ENCODE data around the gene DDIT4.

DDIT4 gene

DNA sequence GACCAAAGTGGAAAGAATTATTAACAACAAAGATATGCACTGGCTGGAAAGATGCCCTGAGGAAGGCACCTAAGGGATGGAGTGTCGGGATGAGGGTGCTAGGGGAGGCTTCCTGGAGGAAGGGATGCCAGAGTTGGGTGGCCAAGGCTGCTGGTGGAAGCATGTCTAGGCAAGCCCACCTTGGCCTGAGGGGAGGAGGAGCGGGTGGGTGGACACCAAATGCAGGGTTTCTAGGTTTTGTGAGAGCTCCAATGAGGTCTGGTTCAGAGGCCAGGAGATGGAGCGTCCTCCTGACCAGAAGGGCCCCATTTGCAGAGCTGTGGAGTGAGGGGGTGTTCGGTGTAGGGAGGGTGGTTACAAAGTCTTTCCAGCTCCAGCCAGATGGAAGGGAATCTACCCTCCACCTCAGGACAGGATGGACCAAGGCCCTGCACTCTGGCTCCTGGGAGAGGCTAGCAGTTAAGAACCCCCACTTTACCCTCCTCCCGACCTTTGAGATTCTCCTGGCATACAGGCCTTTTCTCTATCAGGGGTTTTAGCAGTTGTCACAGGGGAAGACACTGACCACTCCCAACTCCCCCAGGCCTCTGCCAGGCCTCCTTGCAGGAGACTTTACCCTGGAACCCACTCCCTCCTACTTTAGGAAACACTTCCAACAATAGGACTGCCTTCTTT lies 3.0 kb upstream of the DDIT4 start:
- DNase-seq (ENCODE audit: low read depth): no peak
- TF ChIP-seq, protein P1, sequence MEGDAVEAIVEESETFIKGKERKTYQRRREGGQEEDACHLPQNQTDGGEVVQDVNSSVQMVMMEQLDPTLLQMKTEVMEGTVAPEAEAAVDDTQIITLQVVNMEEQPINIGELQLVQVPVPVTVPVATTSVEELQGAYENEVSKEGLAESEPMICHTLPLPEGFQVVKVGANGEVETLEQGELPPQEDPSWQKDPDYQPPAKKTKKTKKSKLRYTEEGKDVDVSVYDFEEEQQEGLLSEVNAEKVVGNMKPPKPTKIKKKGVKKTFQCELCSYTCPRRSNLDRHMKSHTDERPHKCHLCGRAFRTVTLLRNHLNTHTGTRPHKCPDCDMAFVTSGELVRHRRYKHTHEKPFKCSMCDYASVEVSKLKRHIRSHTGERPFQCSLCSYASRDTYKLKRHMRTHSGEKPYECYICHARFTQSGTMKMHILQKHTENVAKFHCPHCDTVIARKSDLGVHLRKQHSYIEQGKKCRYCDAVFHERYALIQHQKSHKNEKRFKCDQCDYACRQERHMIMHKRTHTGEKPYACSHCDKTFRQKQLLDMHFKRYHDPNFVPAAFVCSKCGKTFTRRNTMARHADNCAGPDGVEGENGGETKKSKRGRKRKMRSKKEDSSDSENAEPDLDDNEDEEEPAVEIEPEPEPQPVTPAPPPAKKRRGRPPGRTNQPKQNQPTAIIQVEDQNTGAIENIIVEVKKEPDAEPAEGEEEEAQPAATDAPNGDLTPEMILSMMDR (conservative IDR thresholded peaks at IDR 0.05; ENCODE audit: low read depth, low read length): no peak
- H3K4me3 ChIP-seq (ENCODE audit: low read length): no peak overlapping the region

DNA sequence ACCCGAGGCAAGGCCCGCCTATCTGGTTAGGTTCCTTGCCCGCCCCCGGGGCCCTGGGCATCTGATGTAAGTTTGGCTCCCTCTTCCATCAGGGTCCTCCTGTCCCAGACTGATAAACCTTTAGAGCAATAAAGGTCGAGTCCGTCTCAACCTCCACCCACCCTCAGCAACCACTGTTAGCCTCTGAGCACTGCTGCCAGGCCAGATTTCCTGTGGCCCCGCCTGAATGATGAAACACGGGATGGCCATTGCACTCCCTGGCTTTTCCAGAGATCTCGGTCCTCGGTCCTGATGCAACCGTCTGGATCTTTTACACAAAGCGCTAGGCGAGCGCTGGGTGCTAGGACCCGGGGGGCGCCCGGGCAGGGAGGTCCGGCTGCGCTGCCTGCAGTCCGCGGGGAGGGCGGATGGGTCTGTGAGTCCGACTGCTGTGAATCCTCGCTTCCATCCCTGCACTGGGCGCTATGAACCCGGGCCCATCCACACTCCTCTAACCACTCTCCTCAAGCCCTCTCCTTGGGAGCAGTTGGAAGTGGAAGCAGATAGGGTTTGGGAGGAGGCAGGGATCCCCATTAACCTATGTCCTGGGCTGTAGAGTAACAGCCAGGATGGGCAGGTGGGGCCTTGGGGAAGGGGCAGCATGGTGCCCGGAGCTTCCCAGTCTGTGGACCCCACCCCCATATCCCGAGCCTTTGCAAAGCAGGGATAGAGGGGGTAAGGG lies 875 bp upstream of the DDIT4 start:
- DNase-seq (ENCODE audit: low read depth): peak; percentile 72
- TF ChIP-seq, protein P1 (conservative IDR thresholded peaks at IDR 0.05; ENCODE audit: low read depth, low read length): no peak
- peak overlapping the region; percentile 73 for H3K4me3 ChIP-seq (ENCODE audit: low read length)

DNA sequence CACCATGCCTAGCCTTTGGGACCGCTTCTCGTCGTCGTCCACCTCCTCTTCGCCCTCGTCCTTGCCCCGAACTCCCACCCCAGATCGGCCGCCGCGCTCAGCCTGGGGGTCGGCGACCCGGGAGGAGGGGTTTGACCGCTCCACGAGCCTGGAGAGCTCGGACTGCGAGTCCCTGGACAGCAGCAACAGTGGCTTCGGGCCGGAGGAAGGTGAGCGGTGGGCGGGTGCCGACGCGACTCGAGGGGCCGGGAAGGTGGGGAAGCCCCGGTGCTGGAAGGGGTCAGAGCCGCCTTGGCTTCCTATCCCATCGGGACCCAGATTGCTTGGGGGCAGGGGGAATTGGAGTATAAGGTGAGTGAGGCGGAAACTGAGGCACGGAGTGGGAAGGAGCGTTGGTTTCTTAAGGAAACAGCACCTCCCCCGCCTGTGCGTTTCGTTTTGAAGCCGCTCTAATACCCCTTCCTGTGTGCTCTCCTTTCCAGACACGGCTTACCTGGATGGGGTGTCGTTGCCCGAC lies 547 bp downstream of the DDIT4 start:
- H3K4me3 ChIP-seq (ENCODE audit: low read length): peak overlapping the region; percentile 98
- TF ChIP-seq, protein P1 (conservative IDR thresholded peaks at IDR 0.05; ENCODE audit: low read depth, low read length): no peak
- no peak for DNase-seq (ENCODE audit: low read depth)

DNA sequence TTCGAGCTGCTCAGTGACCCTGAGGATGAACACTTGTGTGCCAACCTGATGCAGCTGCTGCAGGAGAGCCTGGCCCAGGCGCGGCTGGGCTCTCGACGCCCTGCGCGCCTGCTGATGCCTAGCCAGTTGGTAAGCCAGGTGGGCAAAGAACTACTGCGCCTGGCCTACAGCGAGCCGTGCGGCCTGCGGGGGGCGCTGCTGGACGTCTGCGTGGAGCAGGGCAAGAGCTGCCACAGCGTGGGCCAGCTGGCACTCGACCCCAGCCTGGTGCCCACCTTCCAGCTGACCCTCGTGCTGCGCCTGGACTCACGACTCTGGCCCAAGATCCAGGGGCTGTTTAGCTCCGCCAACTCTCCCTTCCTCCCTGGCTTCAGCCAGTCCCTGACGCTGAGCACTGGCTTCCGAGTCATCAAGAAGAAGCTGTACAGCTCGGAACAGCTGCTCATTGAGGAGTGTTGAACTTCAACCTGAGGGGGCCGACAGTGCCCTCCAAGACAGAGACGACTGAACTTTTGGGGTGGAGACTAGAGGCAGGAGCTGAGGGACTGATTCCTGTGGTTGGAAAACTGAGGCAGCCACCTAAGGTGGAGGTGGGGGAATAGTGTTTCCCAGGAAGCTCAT lies 1.1 kb downstream of the DDIT4 start:
- H3K4me3 ChIP-seq (ENCODE audit: low read length): peak overlapping the region; percentile 98
- no peak for DNase-seq (ENCODE audit: low read depth)

DNA sequence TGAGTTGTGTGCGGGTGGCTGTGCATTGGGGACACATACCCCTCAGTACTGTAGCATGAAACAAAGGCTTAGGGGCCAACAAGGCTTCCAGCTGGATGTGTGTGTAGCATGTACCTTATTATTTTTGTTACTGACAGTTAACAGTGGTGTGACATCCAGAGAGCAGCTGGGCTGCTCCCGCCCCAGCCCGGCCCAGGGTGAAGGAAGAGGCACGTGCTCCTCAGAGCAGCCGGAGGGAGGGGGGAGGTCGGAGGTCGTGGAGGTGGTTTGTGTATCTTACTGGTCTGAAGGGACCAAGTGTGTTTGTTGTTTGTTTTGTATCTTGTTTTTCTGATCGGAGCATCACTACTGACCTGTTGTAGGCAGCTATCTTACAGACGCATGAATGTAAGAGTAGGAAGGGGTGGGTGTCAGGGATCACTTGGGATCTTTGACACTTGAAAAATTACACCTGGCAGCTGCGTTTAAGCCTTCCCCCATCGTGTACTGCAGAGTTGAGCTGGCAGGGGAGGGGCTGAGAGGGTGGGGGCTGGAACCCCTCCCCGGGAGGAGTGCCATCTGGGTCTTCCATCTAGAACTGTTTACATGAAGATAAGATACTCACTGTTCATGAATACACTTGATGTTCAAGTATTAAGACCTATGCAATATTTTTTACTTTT lies 1.8 kb downstream of the DDIT4 start:
- H3K4me3 ChIP-seq (ENCODE audit: low read length): peak overlapping the region; percentile 98
- TF ChIP-seq, protein P1 (conservative IDR thresholded peaks at IDR 0.05; ENCODE audit: low read depth, low read length): no peak
- DNase-seq (ENCODE audit: low read depth): no peak

More for the DNA sequence above, 1.1 kb downstream of the DDIT4 start:
- TF ChIP-seq, protein P1 (conservative IDR thresholded peaks at IDR 0.05; ENCODE audit: low read depth, low read length): peak; percentile 81

DNA sequence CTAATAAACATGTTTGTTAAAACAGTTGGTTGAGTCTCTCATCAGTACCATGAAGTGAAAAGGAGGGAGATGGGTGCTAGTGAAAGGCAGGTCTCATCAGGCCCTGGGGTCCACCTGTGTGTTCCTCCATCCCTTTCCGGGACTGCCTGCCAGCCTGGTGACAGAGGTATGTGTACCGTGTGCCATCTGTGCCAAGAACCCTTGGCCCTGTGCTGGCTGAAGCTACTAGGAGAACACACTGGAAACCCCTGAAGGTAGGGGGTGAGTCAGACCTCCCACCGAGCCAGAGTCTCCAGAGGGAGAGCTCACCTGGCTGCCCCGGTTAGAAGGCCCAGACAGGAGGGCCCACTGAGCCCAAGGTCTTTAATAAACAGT lies 2.3 kb downstream of the DDIT4 start:
- peak overlapping the region; percentile 98 for H3K4me3 ChIP-seq (ENCODE audit: low read length)
- TF ChIP-seq, protein P1 (conservative IDR thresholded peaks at IDR 0.05; ENCODE audit: low read depth, low read length): no peak
- DNase-seq (ENCODE audit: low read depth): no peak
